DMS 273 (cell line): ENCODE results near the gene COL3A1.

Experiments used
- DNase-seq: peaks from one replicate; lab custom pipeline; 2025; ENCODE audit not compliant: unreplicated experiment; lab: John Stamatoyannopoulos, UW

COL3A1 gene

DNA sequence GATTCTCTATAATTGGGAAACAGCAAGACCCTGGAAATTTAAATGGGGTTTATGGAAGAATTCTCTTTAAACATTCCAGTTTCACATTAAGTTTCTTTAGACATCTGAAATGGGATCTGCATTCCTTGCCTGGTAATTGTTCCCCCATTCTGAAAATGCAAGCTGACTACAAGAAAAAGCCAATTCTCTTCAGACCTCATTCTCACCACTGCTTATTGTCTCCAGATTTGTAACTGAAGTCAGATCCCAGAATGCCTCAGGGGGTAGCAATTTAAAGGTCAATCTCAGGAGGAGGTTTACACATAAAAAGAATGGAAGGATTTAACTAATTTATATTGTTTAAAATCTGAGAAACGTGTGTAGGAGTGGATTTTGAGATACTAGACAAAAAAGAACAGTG, 41.2 kb downstream of the COL3A1 start:
- no peak for DNase-seq

- no peak for DNase-seq
Observed at GRCh38 chr2:189016311-189016861, 42.2 kb downstream of the COL3A1 start.

DNA sequence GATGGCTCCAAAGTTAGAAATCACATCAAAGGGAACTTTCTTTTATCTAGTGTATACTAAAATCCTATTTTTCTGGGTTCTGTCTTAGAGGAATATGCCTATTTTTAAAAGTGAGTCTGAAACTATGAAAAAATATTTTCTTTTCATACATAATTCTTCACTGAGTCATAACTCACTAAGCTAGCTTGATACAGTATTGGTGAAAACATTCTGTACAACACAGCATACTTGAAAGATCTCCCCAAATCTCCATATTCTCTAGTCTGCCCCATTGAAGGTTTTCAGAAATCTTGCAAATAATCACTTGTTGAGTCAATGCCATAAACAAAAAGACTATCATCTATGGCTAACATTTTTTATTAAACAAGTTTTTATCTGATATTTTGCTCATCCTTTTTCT, 44.5 kb downstream of the COL3A1 start:
- no peak for DNase-seq

DNA sequence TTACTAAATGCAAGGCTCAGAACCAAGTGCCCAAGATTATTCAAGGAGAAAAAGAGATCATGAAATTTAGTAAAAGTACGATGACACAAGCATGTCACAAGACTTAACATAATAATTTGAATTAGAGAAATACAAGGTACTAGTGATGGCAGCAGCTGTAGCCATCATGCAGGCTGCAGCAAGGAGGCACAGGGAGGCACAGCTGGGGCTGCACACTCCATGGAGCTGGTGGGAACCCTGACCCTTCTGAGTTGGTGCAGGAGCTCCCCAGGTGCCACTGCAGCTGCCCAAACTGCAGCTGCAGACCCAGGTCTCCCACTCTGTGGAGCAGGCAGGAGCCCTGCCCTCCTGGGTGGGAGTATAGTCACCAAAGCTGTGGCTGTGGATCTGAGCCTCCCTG, 46.0 kb downstream of the COL3A1 start:
- DNase-seq, result no peak

GRCh38 chr2:189022053-189022481, 47.9 kb downstream of the COL3A1 start:
- peak; percentile 5 for DNase-seq

- no peak for DNase-seq
Observed at GRCh38 chr2:189022492-189022891, 48.3 kb downstream of the COL3A1 start.

DNA sequence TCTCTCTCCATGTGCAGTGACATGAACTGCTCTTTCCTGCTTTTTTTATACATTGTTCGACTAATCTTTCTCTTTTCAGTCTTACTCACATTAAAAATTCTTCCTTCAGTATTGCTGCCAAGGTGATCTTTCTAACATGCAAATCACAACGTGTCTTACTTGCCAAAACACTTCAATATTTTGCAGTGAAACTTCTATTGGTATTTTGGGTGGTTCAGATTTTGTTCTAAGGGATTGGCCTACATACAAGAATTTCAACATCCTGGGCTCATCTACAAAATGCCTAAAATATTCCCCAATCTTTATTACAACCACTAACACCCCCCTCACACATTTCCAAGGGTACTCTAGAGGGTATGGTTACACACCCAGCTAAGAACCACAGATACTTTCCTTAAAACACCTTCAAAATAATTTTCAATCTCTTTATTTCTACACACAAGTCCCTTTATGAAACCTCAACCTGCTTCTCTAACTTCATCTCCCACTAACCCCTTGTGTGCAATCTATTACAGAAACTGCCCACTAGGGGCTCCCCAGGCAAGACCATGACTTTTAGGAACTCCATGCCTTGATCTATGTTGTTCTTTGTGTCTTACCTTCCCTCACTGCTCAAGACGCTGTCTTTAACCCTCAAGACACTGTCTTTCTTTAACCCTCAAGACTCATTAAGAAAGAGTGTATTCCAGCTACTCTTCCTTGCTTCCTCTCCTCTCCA, 50.9 kb downstream of the COL3A1 start:
- peak; percentile 24 for DNase-seq

- no peak for DNase-seq
Observed at GRCh38 chr2:189037518-189037917, 63.3 kb downstream of the COL3A1 start.

DNA sequence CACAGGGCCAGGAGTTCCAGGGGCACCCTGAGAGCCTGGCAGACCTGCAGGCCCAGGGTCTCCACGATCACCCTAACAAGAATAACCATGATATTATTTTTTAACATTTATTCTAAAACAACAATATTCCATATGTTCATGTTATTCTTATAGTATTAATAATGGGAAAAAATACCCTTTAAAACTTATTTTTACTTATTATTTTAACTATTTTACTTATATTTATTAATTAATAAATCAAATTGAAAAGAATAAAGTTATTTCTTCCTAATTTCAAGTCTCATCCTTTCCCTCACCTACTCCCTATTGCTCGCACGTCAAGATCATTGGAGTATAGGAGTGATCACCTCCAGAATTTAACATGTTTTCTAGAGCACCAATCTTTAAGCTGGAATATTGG, 71.7 kb downstream of the COL3A1 start:
- DNase-seq, result no peak

DNA sequence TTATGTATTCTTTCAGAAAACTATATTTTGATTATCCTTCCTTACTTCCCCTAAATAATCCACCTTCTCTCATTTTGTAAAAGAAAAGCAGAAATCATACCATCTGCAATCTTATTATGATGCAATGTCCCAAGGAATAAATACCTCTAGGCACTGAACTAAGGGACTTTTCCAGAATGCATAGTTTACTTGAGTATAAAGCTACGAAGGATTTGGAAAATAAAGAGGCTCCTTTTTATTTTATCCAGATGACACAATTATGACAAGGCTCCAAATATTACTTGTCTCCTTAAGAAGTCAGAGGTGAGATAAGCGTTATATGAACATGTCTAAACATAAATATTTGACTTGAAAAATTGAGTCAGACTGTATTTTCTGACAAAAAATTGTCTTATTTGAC, 72.1 kb downstream of the COL3A1 start:
- no peak for DNase-seq

- no peak for DNase-seq
Observed at GRCh38 chr2:189047171-189047888, 73.2 kb downstream of the COL3A1 start.

- DNase-seq, result no peak
Observed at GRCh38 chr2:189048189-189048588, 74.0 kb downstream of the COL3A1 start.

- no peak for DNase-seq
Observed at GRCh38 chr2:189049709-189050164, 75.6 kb downstream of the COL3A1 start.

DNA sequence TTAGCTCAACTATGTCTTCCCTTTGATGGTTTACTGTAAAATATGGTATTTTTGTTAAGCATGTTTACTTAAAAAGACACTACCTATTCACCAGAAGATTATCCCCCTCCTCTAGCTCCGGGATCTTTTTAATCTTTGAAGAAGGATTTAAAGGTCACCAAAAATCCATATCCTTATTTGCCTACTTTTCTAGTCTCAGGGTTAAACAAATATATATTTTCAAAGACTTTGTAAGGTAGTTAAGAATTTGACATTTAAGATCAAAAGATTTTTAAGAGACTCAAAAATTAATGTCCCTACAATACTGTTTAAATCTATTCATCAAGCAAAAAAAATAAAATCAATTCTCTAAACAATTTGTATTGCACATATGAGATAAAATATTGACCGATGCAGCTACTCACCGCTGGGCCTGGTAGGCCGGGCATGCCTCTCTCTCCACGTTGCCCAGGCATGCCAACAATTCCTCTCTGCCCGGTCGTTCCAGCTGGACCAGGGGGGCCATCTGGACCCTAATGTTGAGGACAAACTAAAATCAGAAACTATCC, 76.1 kb downstream of the COL3A1 start:
- DNase-seq, result peak; percentile 34

- DNase-seq, result no peak
Observed at GRCh38 chr2:189056200-189057106, 82.3 kb downstream of the COL3A1 start.

- DNase-seq, result no peak
Observed at GRCh38 chr2:189057316-189057715, 83.1 kb downstream of the COL3A1 start.

- no peak for DNase-seq
Observed at GRCh38 chr2:189060096-189060642, 86.0 kb downstream of the COL3A1 start.
